NCI-H2081 (cell line): Measurements from ENCODE around the gene NT5C2.

Experiments
- DNase-seq, 2 experiments: peaks; one replicate each; lab custom pipeline; 2025; lab: John Stamatoyannopoulos, UW

The NT5C2 gene

GRCh38 chr10:103062854-103063590, 130.1 kb downstream of the NT5C2 start:
- no peak for DNase-seq

GRCh38 chr10:103060575-103060974, 132.5 kb downstream of the NT5C2 start:
- DNase-seq = no peak

- no peak for DNase-seq
Measured at GRCh38 chr10:103058034-103058433, 135.0 kb downstream of the NT5C2 start.

- DNase-seq = no peak
Measured at GRCh38 chr10:103055105-103055504, 138.0 kb downstream of the NT5C2 start.

GRCh38 chr10:103054621-103055020, 138.5 kb downstream of the NT5C2 start:
- no peak for DNase-seq

GRCh38 chr10:103053659-103054581, 139.2 kb downstream of the NT5C2 start:
- no peak for DNase-seq

GRCh38 chr10:103049237-103049636, 143.8 kb downstream of the NT5C2 start:
- DNase-seq = no peak

GRCh38 chr10:103047381-103047780, 145.7 kb downstream of the NT5C2 start:
- no peak for DNase-seq

GRCh38 chr10:103045961-103046360, 147.1 kb downstream of the NT5C2 start:
- DNase-seq = no peak

- no peak for DNase-seq
Measured at GRCh38 chr10:103044942-103045489, 148.1 kb downstream of the NT5C2 start.

- DNase-seq = no peak
Measured at GRCh38 chr10:103042908-103043307, 150.2 kb downstream of the NT5C2 start.

GRCh38 chr10:103042129-103042528, 150.9 kb downstream of the NT5C2 start:
- DNase-seq = no peak

GRCh38 chr10:103041391-103041790, 151.7 kb downstream of the NT5C2 start:
- DNase-seq = no peak

GRCh38 chr10:103040418-103040817, 152.7 kb downstream of the NT5C2 start:
- no peak for DNase-seq

- no peak for DNase-seq
Measured at GRCh38 chr10:103038570-103038969, 154.5 kb downstream of the NT5C2 start.
